AG10803 (cell line): ENCODE data around the gene ZNF774.

Experiments used
- DNase-seq: peaks from one replicate; pipeline ENCODE4 v3.0.0; 2010; ENCODE audit warnings: low read depth
- H3K4me3 ChIP-seq: 2 replicates; pipeline ENCODE4 v1.5.1; 2011; ENCODE audit warnings: mild to moderate bottlenecking, low read length, control low read depth
- CTCF ChIP-seq: conservative IDR thresholded peaks from 2 replicates; pipeline ENCODE4 v1.5.1; 2011; ENCODE audit warnings: mild to moderate bottlenecking, low read length, control low read depth, inconsistent platforms

Gene ZNF774

GRCh38 chr15:90388462-90389380 lies 36.6 kb downstream of the ZNF774 start:
- DNase-seq = peak; percentile 67
- H3K4me3 ChIP-seq = peak overlapping the region; percentile 96
- TF ChIP-seq CTCF = no peak

GRCh38 chr15:90389513-90389912 lies 37.4 kb downstream of the ZNF774 start:
- no peak for TF ChIP-seq CTCF
- peak overlapping the region; percentile 96 for H3K4me3 ChIP-seq
- DNase-seq = no peak

- DNase-seq = no peak
- H3K4me3 ChIP-seq = no peak overlapping the region
- no peak for TF ChIP-seq CTCF
Observed at GRCh38 chr15:90393040-90393439, 41.0 kb downstream of the ZNF774 start.

GRCh38 chr15:90394074-90394473 lies 42.0 kb downstream of the ZNF774 start:
- no peak for TF ChIP-seq CTCF
- H3K4me3 ChIP-seq = no peak overlapping the region
- DNase-seq = no peak

GRCh38 chr15:90394748-90395442 lies 42.8 kb downstream of the ZNF774 start:
- no peak overlapping the region for H3K4me3 ChIP-seq
- no peak for DNase-seq
- TF ChIP-seq CTCF = no peak

GRCh38 chr15:90396321-90396720 lies 44.2 kb downstream of the ZNF774 start:
- H3K4me3 ChIP-seq = no peak overlapping the region

More at GRCh38 chr15:90396321-90396720, 44.2 kb downstream of the ZNF774 start:
- no peak for TF ChIP-seq CTCF
- DNase-seq = no peak
